A549 (cell line): Measurements from ENCODE around the gene PFN1. TPM values are rescaled to one million over a fixed set of nuclear protein-coding genes. Genes with fewer than 3 reads are reported as not detected.
A peak's percentile ranks its signal among the peaks of the same experiment; 100 is the strongest.

ENCODE experiments used
- ATAC-seq, 2 experiments: fragments of 200-7000 bp in 1 of 2; fragments of >200 bp in 1 of 2; cut with Nextera tagmentation in 1 of 2; cut with Tn5 transposase in 1 of 2; 3 replicates each; pipeline versions ENCODE4 v1.8.0 to v1.9.1; 2018 to 2020; ENCODE audit warnings: mild to moderate bottlenecking in 1 of 2, moderate library complexity in 1 of 2
- CTCF ChIA-PET: fragments of 300-600 bp; sonication (Branson Sonifier 250); formaldehyde crosslinking; extraction: SDS; loops from one replicate; lab custom pipeline; 2021; ENCODE audit warnings: antibody characterized with exemption, inconsistent platforms; lab: Yijun Ruan, JAX
- POLR2A ChIA-PET: fragments of 350-600 bp; formaldehyde crosslinking; extraction: SDS; loops from one replicate; lab custom pipeline; 2021; ENCODE audit warnings: antibody characterized with exemption, inconsistent platforms; lab: Yijun Ruan, JAX
- DNase-seq, 2 experiments: peaks; one replicate each; pipeline versions ENCODE4 v3.0.0 to v3.0.0-alpha.2; 2011 to 2016; ENCODE audit warnings: low read depth in 1 of 2, low spot score in 1 of 2
- FAIRE-seq: peaks from 2 replicates; lab custom pipeline; 2011; peaks lifted over from hg19 to GRCh38; lab: Jason Lieb, UNC
- H3K27ac ChIP-seq, 2 experiments: fragments of >200 bp; sonication (Bioruptor Twin); formaldehyde crosslinking; 3 replicates each; pipeline ENCODE4 v1.5.1; 2016 to 2017
- H3K4me1 ChIP-seq: fragments of >200 bp; sonication (Bioruptor Twin); formaldehyde crosslinking; 3 replicates; pipeline ENCODE4 v1.6.1; 2016
- H3K4me2 ChIP-seq: fragments of >200 bp; sonication (Bioruptor Twin); formaldehyde crosslinking; 3 replicates; pipeline ENCODE4 v1.6.1; 2016
- H3K4me3 ChIP-seq: fragments of >200 bp; sonication (Bioruptor Twin); formaldehyde crosslinking; 3 replicates; pipeline ENCODE4 v1.5.1; 2016
- H3K9me3 ChIP-seq: fragments of >200 bp; sonication (Bioruptor Twin); formaldehyde crosslinking; 3 replicates; pipeline ENCODE4 v1.6.1; 2016
- BHLHE40 ChIP-seq: IDR thresholded peaks from 2 replicates; pipeline ENCODE4 v1.6.1; 2012; ENCODE audit warnings: low read depth, low read length, inconsistent platforms
- CBX2 ChIP-seq: fragments of 200-600 bp; sonication (generic); IDR thresholded peaks from 2 replicates; pipeline ENCODE4 v1.6.1; 2016; ENCODE audit warnings: low read depth, mild to moderate bottlenecking, borderline replicate concordance
- CBX8 ChIP-seq: fragments of 200-600 bp; sonication (generic); IDR thresholded peaks from 2 replicates; pipeline ENCODE4 v1.6.1; 2016
- CHD2 ChIP-seq: fragments of 150-350 bp; IDR thresholded peaks from 2 replicates; pipeline ENCODE4 v1.6.1; 2014; ENCODE audit warnings: low read length; ENCODE audit not compliant: partially characterized antibody
- EHMT2 ChIP-seq: fragments of 200-600 bp; sonication (generic); IDR thresholded peaks from 2 replicates; pipeline ENCODE4 v1.6.1; 2016; ENCODE audit warnings: antibody characterized with exemption, low read depth, mild to moderate bottlenecking, moderate library complexity
- FOSB ChIP-seq: fragments of 250-450 bp; sonication (Bioruptor Pico); IDR thresholded peaks from 2 replicates; pipeline ENCODE4 v1.5.0; 2020; ENCODE audit warnings: mild to moderate bottlenecking, moderate library complexity
- FOXS1 ChIP-seq: fragments of 250-450 bp; sonication (Bioruptor Pico); IDR thresholded peaks from 2 replicates; pipeline ENCODE4 v1.5.0; 2020; ENCODE audit warnings: mild to moderate bottlenecking, moderate library complexity
- GATA3 ChIP-seq: IDR thresholded peaks from 2 replicates; pipeline ENCODE4 v1.6.1; 2012; ENCODE audit warnings: borderline replicate concordance
- HOXB5 ChIP-seq: fragments of 250-450 bp; sonication (Bioruptor Pico); IDR thresholded peaks from 2 replicates; pipeline ENCODE4 v1.5.0; 2020; ENCODE audit warnings: mild to moderate bottlenecking, moderate library complexity
- JUN ChIP-seq, 2 experiments: fragments of >200 bp; sonication (Bioruptor Twin); formaldehyde crosslinking; IDR thresholded peaks; 2 replicates in 1 of 2; 3 replicates in 1 of 2; pipeline ENCODE4 v1.6.1; 2016 to 2017
- JUNB ChIP-seq: fragments of >200 bp; sonication (Bioruptor Twin); formaldehyde crosslinking; IDR thresholded peaks from 2 replicates; pipeline ENCODE4 v1.6.1; 2016
- MAFK ChIP-seq: fragments of 450-650 bp; IDR thresholded peaks from 2 replicates; pipeline ENCODE4 v1.6.1; 2014; ENCODE audit not compliant: partially characterized antibody
- NFE2L2 ChIP-seq: fragments of 150-350 bp; conservative IDR thresholded peaks from 2 replicates; pipeline ENCODE4 v1.6.1; 2014; ENCODE audit warnings: low read length
- NPAS2 ChIP-seq: fragments of 250-450 bp; sonication (Bioruptor Pico); IDR thresholded peaks from 2 replicates; pipeline ENCODE4 v1.8.0; 2022; ENCODE audit warnings: mild to moderate bottlenecking, moderate library complexity, borderline replicate concordance
- RARB ChIP-seq: fragments of 250-450 bp; sonication (Bioruptor Pico); IDR thresholded peaks from 2 replicates; pipeline ENCODE4 v1.8.0; 2021; ENCODE audit warnings: mild to moderate bottlenecking, moderate library complexity
- RCOR1 ChIP-seq: fragments of 150-350 bp; IDR thresholded peaks from 2 replicates; pipeline ENCODE4 v1.6.1; 2014; ENCODE audit warnings: antibody characterized with exemption, low read length, low read depth
- SMC3 ChIP-seq: fragments of >200 bp; sonication (Bioruptor Twin); formaldehyde crosslinking; IDR thresholded peaks from 3 replicates; pipeline ENCODE4 v1.6.1; 2018; ENCODE audit warnings: inconsistent platforms
- SREBF2 ChIP-seq: fragments of 450-650 bp; IDR thresholded peaks from 2 replicates; pipeline ENCODE4 v1.6.1; 2014; ENCODE audit warnings: mild to moderate bottlenecking, moderate library complexity
- ZNF302 ChIP-seq: fragments of 250-450 bp; sonication (Bioruptor Pico); IDR thresholded peaks from 2 replicates; pipeline ENCODE4 v1.9.0; 2021; ENCODE audit warnings: inconsistent platforms, mild to moderate bottlenecking, moderate library complexity
- ZSCAN20 ChIP-seq: fragments of 250-450 bp; sonication (Bioruptor Pico); IDR thresholded peaks from 2 replicates; pipeline ENCODE4 v1.8.0; 2022; ENCODE audit warnings: mild to moderate bottlenecking, moderate library complexity
- WGBS: methylation state at CpG from one replicate; pipeline ENCODE4 v1.1.6; 2017; ENCODE audit errors: missing lambda C conversion rate; 5-methylcytosine and 5-hydroxymethylcytosine counted together
- polyA plus RNA-seq, 4 experiments: library from polyadenylated mRNA; depleted of rRNA in 3 of 4; stranded (reverse); fragments of >200 nt; fragmentation: RNase III in 1 of 4; extraction: RNeasy Plus Mini Kit Qiagen cat#74134 plus additional on column Dnase treatment in 1 of 4; gene quantifications; 2 replicates in 3 of 4; 3 replicates in 1 of 4; pipeline ENCODE4 v1.2.3, GENCODE V29; 2011 to 2017
- TF ChIP-seq, protein P1 (sequence below): IDR thresholded peaks from 2 replicates; pipeline ENCODE4 v1.6.1; 2012; ENCODE audit warnings: low read depth, borderline replicate concordance

The PFN1 gene
- polyA plus RNA-seq, 2 of the 4 experiments (the other 2 are of a cell fraction) = 1,732 to 3,230 TPM

DNA sequence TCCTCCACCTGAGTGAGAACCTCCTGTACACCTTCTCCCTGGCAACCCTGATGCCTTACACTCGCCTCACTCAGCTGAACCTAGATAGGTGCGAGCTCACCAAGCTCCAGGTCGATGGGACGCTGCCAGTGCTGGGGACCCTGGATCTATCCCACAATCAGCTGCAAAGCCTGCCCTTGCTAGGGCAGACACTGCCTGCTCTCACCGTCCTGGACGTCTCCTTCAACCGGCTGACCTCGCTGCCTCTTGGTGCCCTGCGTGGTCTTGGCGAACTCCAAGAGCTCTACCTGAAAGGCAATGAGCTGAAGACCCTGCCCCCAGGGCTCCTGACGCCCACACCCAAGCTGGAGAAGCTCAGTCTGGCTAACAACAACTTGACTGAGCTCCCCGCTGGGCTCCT lies 15.6 kb downstream of the PFN1 start:
- DNase-seq (no peak), FAIRE-seq (no peak), ATAC-seq (peak in 1 of 2 experiments; percentile 7; a peak in 1 of 6 replicates)
- ChIA-PET CTCF (interaction anchor here (0.8 to 2.0 kb wide), 4 partner anchors 9 to 129 kb away, joined by 3 to 7 read pairs (median 3); no protein-coding TSS in a partner anchor), POLR2A (interaction anchor here (0.9 kb wide), 1 partner anchor 35 kb away, joined by 3 read pairs; the partner anchor contains the start of gene SPAG7)
- Histone ChIP-seq H3K4me3 (no peak overlapping the region), H3K4me2 (no peak overlapping the region), H3K27ac (no peak overlapping the region), H3K9me3 (no peaks in the 10 kb centered on the region), H3K4me1 (no peaks in the 10 kb centered on the region)
- 95% methylated on average over 12 of the region's 12 CpGs for WGBS
- TF ChIP-seq FOXS1 (no peak), SREBF2 (no peak), NFE2L2 (no peak), CBX2 (no peak), EHMT2 (no peak), ZSCAN20 (CRISPR knock-in tag) (no peak), GATA3 (no peak), MAFK (no peak), SMC3 (no peak)

DNA sequence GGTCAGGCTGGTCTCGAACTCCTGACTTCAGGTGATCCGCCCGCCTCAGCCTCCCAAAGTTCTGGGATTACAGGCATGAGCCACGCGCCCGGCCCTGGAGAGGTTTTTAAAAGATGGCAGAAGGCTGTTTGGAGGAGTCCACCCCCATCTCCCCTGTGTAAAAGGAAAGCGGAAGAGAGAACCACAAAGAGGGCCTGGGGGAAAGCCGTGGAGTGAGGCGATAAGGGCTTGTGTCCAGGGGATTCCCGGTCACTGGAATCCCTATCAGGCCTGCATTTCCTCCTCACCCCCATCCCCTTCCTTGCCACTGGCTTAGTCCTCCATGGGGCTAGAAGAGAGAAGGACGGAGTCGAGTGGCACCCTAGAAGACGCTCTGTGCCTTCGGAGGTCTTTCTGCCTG lies 16.4 kb downstream of the PFN1 start, which contains the start of gene GP1BA:
Gene GP1BA (plus strand): TSS at position 315 of the 400 bp plus-strand sequence. CDS start 328 bp downstream, outside the sequence.
- ChIA-PET CTCF (interaction anchor here (1.0 to 2.0 kb wide), 3 partner anchors 8 to 130 kb away, joined by 3 to 7 read pairs (median 3); no protein-coding TSS in a partner anchor), POLR2A (interaction anchor here (1.4 kb wide), 1 partner anchor 8 kb away, joined by 4 read pairs; the partner anchor contains the start of genes RNF167 and SLC25A11)
- Histone ChIP-seq H3K4me2 (no peak within 1 kb of the TSS), H3K27ac (no peak within 1 kb of the TSS), H3K4me1 (no peaks in the 10 kb centered on the region), H3K4me3 (no peak within 1 kb of the TSS), H3K9me3 (no peaks in the 10 kb centered on the region)
- WGBS = 94% methylated on average over 14 of the region's 14 CpGs
- DNase-seq (no peak), ATAC-seq (no peak), FAIRE-seq (no peak)
- TF ChIP-seq SMC3 (no peak), NPAS2 (no peak), FOSB (CRISPR knock-in tag) (no peak)

DNA sequence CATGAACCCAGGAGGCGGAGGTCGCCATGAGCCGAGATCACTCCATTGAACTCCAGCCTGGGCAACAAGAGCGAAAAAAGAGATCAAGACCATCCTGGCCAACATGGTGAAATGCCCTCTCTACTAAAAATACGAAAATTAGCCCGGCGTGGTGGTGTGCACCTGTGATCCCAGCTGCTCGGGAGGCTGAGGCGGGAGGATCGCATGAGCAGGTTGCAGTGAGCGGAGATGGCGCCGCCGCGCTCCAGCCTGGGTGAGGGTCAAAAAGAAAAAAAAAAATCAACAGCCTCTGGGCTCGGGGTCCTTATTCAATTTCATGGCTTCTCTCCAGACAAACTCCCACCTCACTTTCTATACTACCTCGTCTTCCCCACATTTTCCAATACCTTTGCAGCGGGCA lies 19.4 kb downstream of the PFN1 start:
- DNase-seq (no peak), ATAC-seq (no peak), FAIRE-seq (no peak)
- H3K4me1 ChIP-seq = no peaks in the 10 kb centered on the region
- H3K4me2 ChIP-seq = no peak overlapping the region
- ChIA-PET CTCF (interaction anchor here (0.9 to 2.4 kb wide), 4 partner anchors 11 to 133 kb away, joined by 3 to 8 read pairs (median 6); partner anchors contain the start of genes RNF167 and SLC25A11), POLR2A (interaction anchor here (0.5 kb wide), 1 partner anchor 32 kb away, joined by 6 read pairs; no protein-coding TSS in a partner anchor)
- H3K9me3 ChIP-seq = no peaks in the 10 kb centered on the region
- no peak for TF ChIP-seq CHD2
- TF ChIP-seq EHMT2 = no peak
- TF ChIP-seq FOXS1 = no peak
- no peak for TF ChIP-seq CBX8
- TF ChIP-seq RARB = no peak
- no peak for TF ChIP-seq RCOR1
- no peak for TF ChIP-seq JUN (IDR thresholded peaks at IDR 0.05)
- no peak for TF ChIP-seq JUNB
- TF ChIP-seq, protein P1, sequence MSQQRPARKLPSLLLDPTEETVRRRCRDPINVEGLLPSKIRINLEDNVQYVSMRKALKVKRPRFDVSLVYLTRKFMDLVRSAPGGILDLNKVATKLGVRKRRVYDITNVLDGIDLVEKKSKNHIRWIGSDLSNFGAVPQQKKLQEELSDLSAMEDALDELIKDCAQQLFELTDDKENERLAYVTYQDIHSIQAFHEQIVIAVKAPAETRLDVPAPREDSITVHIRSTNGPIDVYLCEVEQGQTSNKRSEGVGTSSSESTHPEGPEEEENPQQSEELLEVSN = no peak
- TF ChIP-seq CBX2 = no peak
- TF ChIP-seq HOXB5 (CRISPR knock-in tag) = no peak
- TF ChIP-seq BHLHE40 = no peak
- no peak for TF ChIP-seq ZNF302
- H3K4me3 ChIP-seq = no peak overlapping the region
- no peak overlapping the region for H3K27ac ChIP-seq
- 95% methylated on average over 18 of the region's 18 CpGs for WGBS
